ENCODE results near the gene MTCL1. TPM values are rescaled to one million over a fixed set of nuclear protein-coding genes. Genes with fewer than 3 reads are reported as not detected.

The MTCL1 gene
- total and polyA plus RNA-seq, 11 donors: 4.7 to 17.7 (median 9.5) TPM

GRCh38 chr18:8828798-8829197, 123.4 kb downstream of the MTCL1 start:
- 58 to 81% (median 64%) methylated on average over 10 of the region's 10 CpGs for WGBS, 4 donors

GRCh38 chr18:8830067-8831060, 125.0 kb downstream of the MTCL1 start:
- Histone ChIP-seq H3K4me3 (no peak overlapping the region), H3K4me1 (peaks cover 0 to 14% (median 1%) of the 10 kb centered on the region in 12 donors), H3K27ac (no peak overlapping the region), H3K9me3 (no peaks in the 10 kb centered on the region), H3K27me3 (no peaks in the 10 kb centered on the region), H3K36me3 (peaks cover 0 to under 1% (median 0%) of the 10 kb centered on the region in 9 donors)
- TF ChIP-seq POLR2A (IDR thresholded peaks at IDR 0.05) (no peak), CTCF (IDR thresholded peaks at IDR 0.05) (no peak)
- 88 to 92% (median 91%) methylated on average over 16 of the region's 16 CpGs for WGBS, 4 donors
- intact Hi-C loops (cut with DNase I): no loop called here
- ATAC-seq: no peak
- no peak for DNase-seq

More at GRCh38 chr18:8828798-8829197, 123.4 kb downstream of the MTCL1 start:
- peaks cover 0 to 5% (median 0%) of the 10 kb centered on the region in 9 donors for H3K36me3 ChIP-seq
- no peak for TF ChIP-seq POLR2A (IDR thresholded peaks at IDR 0.05)
- TF ChIP-seq CTCF (IDR thresholded peaks at IDR 0.05): no peak
- H3K27me3 ChIP-seq: no peaks in the 10 kb centered on the region
- H3K4me3 ChIP-seq: no peak overlapping the region
- no peak for ATAC-seq
- peaks cover 0 to 17% (median 0%) of the 10 kb centered on the region in 12 donors for H3K4me1 ChIP-seq
- H3K9me3 ChIP-seq: no peaks in the 10 kb centered on the region
- intact Hi-C loops (cut with DNase I): loop anchor here in 1 of 10 donors (10.0 kb wide), 1 partner anchor 64 kb away; no protein-coding TSS in a partner anchor
- DNase-seq: no peak
- peak overlapping the region in 3 of 12 donors; percentile 35 to 49 (median 36) for H3K27ac ChIP-seq

GRCh38 chr18:8831112-8831511, 125.8 kb downstream of the MTCL1 start:
- ATAC-seq: no peak
- Histone ChIP-seq H3K27me3 (no peaks in the 10 kb centered on the region), H3K36me3 (no peaks in the 10 kb centered on the region)

More at GRCh38 chr18:8831112-8831511, 125.8 kb downstream of the MTCL1 start:
- WGBS, 4 donors: 85 to 90% (median 86%) methylated on average over 3 of the region's 3 CpGs
- TF ChIP-seq CTCF (IDR thresholded peaks at IDR 0.05) (no peak), POLR2A (IDR thresholded peaks at IDR 0.05) (no peak)
- peaks cover 0 to 20% (median 3%) of the 10 kb centered on the region in 12 donors for H3K4me1 ChIP-seq
- H3K27ac ChIP-seq: peak overlapping the region in 1 of 12 donors; percentile 6
- H3K4me3 ChIP-seq: no peak overlapping the region
- intact Hi-C loops (cut with DNase I): no loop called here
- no peak for DNase-seq
- H3K9me3 ChIP-seq: peaks cover 0 to under 1% (median 0%) of the 10 kb centered on the region in 12 donors

All from heart left ventricle (tissue), 16 donors.